GM19372 (cell line): ENCODE results near the gene HSPA12A.

Source experiments
- ATAC-seq: cut with Tn5 transposase; IDR thresholded peaks from one replicate; pipeline ENCODE4 v1.9.1; 2021; ENCODE audit warnings: mild to moderate bottlenecking, low read depth, moderate library complexity; ENCODE audit not compliant: unreplicated experiment

Gene HSPA12A

DNA sequence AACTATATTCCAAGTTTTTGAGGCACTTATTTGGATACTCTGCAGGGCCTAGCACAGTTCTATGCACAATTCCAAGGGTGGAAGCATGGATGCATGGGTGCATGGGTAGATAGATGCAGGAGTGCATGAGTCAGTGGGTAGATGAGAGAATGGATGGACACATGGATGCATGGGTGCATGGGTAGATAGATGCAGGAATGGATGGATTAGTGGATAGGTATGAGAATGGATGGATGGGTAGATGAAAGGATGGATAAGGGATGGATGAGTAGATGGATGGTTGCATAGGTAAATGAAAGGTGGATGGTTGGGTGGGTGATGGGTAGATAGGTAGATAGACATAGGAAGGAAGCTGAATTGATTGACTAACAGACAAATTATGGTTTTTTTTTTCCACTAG is 106.0 kb downstream of the HSPA12A start:
- ATAC-seq: no peak

DNA sequence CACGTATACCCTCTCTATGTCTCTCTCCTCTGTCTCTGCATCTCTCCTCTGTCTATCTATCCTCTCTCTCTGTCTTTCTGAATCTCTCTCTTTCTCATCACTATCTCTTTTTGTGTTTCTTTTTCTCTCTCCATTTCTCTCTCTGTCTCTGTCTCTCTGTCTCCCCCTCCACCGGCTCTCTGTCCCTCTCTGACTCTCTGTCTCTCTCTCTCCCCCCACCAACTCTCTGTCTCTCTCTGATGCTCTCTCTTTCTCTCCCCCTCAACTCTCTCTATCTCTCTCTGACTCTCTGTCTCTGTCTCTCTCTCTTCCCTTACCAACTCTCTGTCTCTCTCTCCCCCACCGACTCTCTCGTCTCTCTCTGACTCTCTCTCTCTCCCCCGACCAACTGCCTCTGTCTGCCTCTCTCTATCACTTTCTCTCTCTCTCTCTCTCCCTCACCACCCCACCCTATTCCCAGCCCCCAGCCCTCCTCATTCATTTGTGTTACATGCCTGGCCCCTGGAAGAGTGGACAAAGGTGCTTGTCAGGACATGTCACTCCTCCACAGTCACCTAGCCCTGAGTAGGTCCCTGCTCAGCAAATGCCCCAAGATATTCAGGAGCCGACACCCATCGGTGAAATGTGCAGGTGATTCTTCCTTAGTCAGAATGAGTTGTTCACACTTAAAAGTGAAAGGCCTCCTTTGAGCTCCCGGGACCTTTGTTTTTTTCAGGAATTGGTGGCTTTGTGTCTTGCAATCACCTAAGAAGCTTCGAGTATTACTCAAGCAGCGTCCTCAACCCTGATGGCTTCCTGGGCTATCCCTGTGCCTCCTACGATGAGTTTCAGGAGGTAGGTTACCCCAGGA is 108.0 kb downstream of the HSPA12A start:
- no peak for ATAC-seq

GRCh38 chr10:116633216-116633600 is 109.2 kb downstream of the HSPA12A start:
- no peak for ATAC-seq

GRCh38 chr10:116632596-116633215 is 109.7 kb downstream of the HSPA12A start:
- no peak for ATAC-seq

DNA sequence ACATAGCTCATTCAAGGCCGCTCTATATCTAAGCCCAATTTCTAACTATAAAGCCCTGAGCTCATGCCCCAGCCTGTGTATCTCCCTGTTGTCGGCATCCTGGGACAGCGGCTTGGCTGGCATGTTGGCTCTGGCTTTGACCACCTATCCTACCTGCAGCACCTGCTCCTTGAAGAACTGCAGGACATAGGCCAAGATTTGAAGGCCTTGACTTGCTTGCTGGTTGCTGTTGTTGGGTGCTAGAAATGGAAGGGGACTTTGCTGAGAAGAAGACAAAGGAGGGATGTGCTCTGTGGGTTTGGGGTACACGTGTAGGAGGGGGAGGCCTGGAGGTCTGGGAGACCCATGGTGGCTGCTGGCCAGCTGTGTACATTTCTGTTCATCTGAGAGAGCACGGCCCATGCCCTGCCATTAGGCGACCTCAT is 110.5 kb downstream of the HSPA12A start:
- no peak for ATAC-seq

GRCh38 chr10:116630020-116630419 is 112.3 kb downstream of the HSPA12A start:
- no peak for ATAC-seq

GRCh38 chr10:116629340-116629739 is 113.0 kb downstream of the HSPA12A start:
- no peak for ATAC-seq

DNA sequence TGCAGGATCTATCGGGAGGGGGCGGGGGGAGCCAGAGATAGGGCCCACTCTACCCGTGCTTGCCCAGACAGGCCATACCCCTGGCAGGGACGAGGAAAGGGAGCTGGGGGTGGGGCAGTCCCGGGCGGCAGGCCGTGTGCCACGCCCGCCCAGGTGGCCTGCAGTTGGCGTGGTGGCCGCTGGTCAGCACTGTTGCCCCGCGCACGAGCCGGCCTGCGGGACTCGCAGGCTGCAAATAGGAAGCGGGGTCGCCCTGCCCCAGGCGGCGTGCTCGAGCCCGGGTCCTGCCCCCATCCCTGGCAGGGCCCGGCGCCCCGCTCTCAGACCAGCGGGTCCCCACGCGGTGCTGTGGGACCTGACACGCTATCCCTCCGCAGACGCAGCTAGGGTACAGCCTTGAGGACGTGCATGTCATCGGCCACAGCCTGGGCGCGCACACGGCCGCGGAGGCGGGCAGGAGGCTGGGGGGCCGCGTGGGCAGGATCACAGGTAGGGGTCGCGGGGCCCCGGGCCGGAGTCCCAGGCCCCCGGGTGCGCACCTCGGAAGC is 114.9 kb downstream of the HSPA12A start:
- ATAC-seq: no peak

DNA sequence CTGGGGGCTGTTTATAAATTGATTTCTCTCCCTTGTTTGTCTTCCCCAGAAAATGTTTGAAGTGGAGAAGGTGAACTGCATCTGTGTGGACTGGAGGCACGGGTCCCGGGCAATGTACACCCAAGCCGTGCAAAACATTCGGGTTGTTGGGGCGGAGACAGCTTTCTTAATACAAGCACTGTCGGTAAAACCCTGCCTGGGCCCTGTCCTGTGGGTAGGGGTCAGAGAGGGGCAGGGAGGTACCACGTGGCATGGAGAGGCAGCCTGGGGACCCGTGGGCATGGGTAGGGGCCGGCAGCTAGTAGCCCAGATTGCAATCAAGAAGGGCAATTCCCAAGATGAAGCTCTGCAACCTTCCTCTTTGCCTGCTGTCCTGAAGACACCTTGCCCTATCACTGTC is 115.6 kb downstream of the HSPA12A start:
- ATAC-seq: no peak

- ATAC-seq: no peak
These were observed 116.5 kb downstream of the HSPA12A start for GRCh38 chr10:116625845-116626244.

GRCh38 chr10:116621934-116622655 is 120.3 kb downstream of the HSPA12A start:
- no peak for ATAC-seq

DNA sequence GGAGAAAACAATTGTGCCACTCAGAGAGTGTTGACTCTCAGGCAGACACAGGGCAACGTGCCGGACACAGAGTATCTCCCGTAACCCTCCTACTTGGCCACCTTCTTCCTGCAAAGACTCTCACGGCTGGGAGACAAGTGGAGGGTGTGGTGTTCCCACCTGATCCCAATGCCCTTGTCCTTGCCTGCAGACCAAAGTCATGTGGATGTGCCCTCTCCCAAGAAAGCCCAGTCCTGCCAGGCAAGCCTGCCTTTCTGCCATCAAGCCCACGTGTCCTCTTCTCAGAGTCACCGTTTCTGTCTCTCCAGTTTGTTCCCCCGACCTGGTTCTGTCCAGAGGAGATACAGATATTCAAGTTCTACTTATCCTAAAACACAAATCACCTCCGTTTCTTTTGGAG is 120.9 kb downstream of the HSPA12A start:
- ATAC-seq: no peak
